HUES64 (cell line): ENCODE measurements around the gene RSBN1.
"Not testable (repeated sequence)": the region's sequence is repeated elsewhere in the genome, so short reads cannot be mapped to it uniquely, and the experiment has no call there.

Experiments used
- H3K27ac ChIP-seq: 2 replicates; pipeline ENCODE4 v1.7.0; 2013; ENCODE audit warnings: low read depth, low read length, inconsistent platforms
- H3K27me3 ChIP-seq: 2 replicates; pipeline ENCODE4 v1.6.1; 2013; ENCODE audit warnings: mild to moderate bottlenecking, low read length; ENCODE audit not compliant: insufficient read depth
- H3K36me3 ChIP-seq: 2 replicates; pipeline ENCODE4 v1.6.1; 2013; ENCODE audit warnings: mild to moderate bottlenecking, low read length; ENCODE audit not compliant: insufficient read depth
- H3K4me1 ChIP-seq: 2 replicates; pipeline ENCODE4 v1.6.1; 2013; ENCODE audit warnings: mild to moderate bottlenecking, low read length, moderate library complexity; ENCODE audit not compliant: insufficient read depth
- H3K4me3 ChIP-seq: 2 replicates; pipeline ENCODE4 v1.5.1; 2013; ENCODE audit warnings: mild to moderate bottlenecking, low read length, moderate library complexity
- H3K9ac ChIP-seq: 2 replicates; pipeline ENCODE4 v1.6.1; 2013; ENCODE audit warnings: mild to moderate bottlenecking, low read depth, low read length
- H3K9me3 ChIP-seq: 2 replicates; pipeline ENCODE4 v1.6.1; 2013; ENCODE audit warnings: low read depth, low read length; ENCODE audit not compliant: insufficient read depth
- WGBS: fragments of 150-250, 120-280 bp; methylation state at CpG from one replicate; pipeline ENCODE4 v1.1.7; 2013; ENCODE audit warnings: missing lambda C conversion rate; 5-methylcytosine and 5-hydroxymethylcytosine counted together

RSBN1 gene

GRCh38 chr1:113758631-113759332, 53.5 kb downstream of the RSBN1 start:
- Histone ChIP-seq H3K4me3 (peak overlapping the region; percentile 73), H3K9me3 (no peaks in the 10 kb centered on the region), H3K4me1 (peaks cover 22% of the 10 kb centered on the region), H3K36me3 (peaks cover 29% of the 10 kb centered on the region), H3K27ac (peak overlapping the region; percentile 94), H3K27me3 (no peaks in the 10 kb centered on the region), H3K9ac (peak overlapping the region; percentile 86)
- under 1% methylated on average over 55 of the region's 55 CpGs for WGBS

- Histone ChIP-seq H3K27me3 (no peaks in the 10 kb centered on the region), H3K9me3 (no peaks in the 10 kb centered on the region), H3K27ac (no peak overlapping the region), H3K36me3 (peaks cover 41% of the 10 kb centered on the region), H3K4me1 (peaks cover 22% of the 10 kb centered on the region), H3K9ac (no peak overlapping the region), H3K4me3 (no peak overlapping the region)
- WGBS: 92% methylated on average over 1 of the region's 1 CpG
Observed at GRCh38 chr1:113756461-113756860, 55.8 kb downstream of the RSBN1 start.

GRCh38 chr1:113753333-113753732, 58.9 kb downstream of the RSBN1 start:
- not testable (repeated sequence) for H3K4me3 ChIP-seq, H3K9ac ChIP-seq, H3K27me3 ChIP-seq, H3K9me3 ChIP-seq, H3K27ac ChIP-seq
- WGBS: 93% methylated on average over 6 of the region's 6 CpGs
- Histone ChIP-seq H3K4me1 (peaks cover 11% of the 10 kb centered on the region; the same call in 1 of the 2 replicates), H3K36me3 (peaks cover 64% of the 10 kb centered on the region)

- Histone ChIP-seq H3K4me1 (peaks cover 5% of the 10 kb centered on the region; the same call in 1 of the 2 replicates), H3K9ac (no peak overlapping the region), H3K9me3 (no peaks in the 10 kb centered on the region), H3K27me3 (no peaks in the 10 kb centered on the region), H3K36me3 (peaks cover 72% of the 10 kb centered on the region), H3K27ac (no peak overlapping the region), H3K4me3 (no peak overlapping the region)
- 83% methylated on average over 1 of the region's 1 CpG for WGBS
Observed at GRCh38 chr1:113751516-113751915, 60.8 kb downstream of the RSBN1 start.

GRCh38 chr1:113751114-113751513, 61.2 kb downstream of the RSBN1 start:
- peaks cover 72% of the 10 kb centered on the region for H3K36me3 ChIP-seq
- H3K27me3 ChIP-seq: no peaks in the 10 kb centered on the region
- no peak overlapping the region for H3K9ac ChIP-seq
- H3K4me3 ChIP-seq: no peak overlapping the region
- H3K9me3 ChIP-seq: peaks cover 3% of the 10 kb centered on the region; the same call in 1 of the 2 replicates
- H3K4me1 ChIP-seq: peaks cover 2% of the 10 kb centered on the region; the same call in 1 of the 2 replicates
- H3K27ac ChIP-seq: no peak overlapping the region

- H3K4me3 ChIP-seq: no peak overlapping the region
- H3K27ac ChIP-seq: no peak overlapping the region
- WGBS: 99% methylated on average over 3 of the region's 3 CpGs
- H3K27me3 ChIP-seq: no peaks in the 10 kb centered on the region
- H3K36me3 ChIP-seq: peaks cover 63% of the 10 kb centered on the region
- peaks cover 6% of the 10 kb centered on the region; the same call in 1 of the 2 replicates for H3K9me3 ChIP-seq
- no peaks in the 10 kb centered on the region for H3K4me1 ChIP-seq
- no peak overlapping the region for H3K9ac ChIP-seq
Observed at GRCh38 chr1:113749402-113749801, 62.9 kb downstream of the RSBN1 start.

GRCh38 chr1:113747376-113747775, 64.9 kb downstream of the RSBN1 start:
- WGBS: 85% methylated on average over 1 of the region's 1 CpG
- H3K27ac ChIP-seq: no peak overlapping the region
- peaks cover 52% of the 10 kb centered on the region for H3K36me3 ChIP-seq

GRCh38 chr1:113745425-113745824, 66.9 kb downstream of the RSBN1 start:
- no peak overlapping the region for H3K27ac ChIP-seq
- peaks cover 6% of the 10 kb centered on the region; the same call in 1 of the 2 replicates for H3K9me3 ChIP-seq
- WGBS: 62% methylated on average over 3 of the region's 3 CpGs
- H3K9ac ChIP-seq: no peak overlapping the region
- H3K27me3 ChIP-seq: no peaks in the 10 kb centered on the region
- peaks cover 42% of the 10 kb centered on the region for H3K36me3 ChIP-seq
- H3K4me3 ChIP-seq: no peak overlapping the region
- no peaks in the 10 kb centered on the region for H3K4me1 ChIP-seq

More at GRCh38 chr1:113747376-113747775, 64.9 kb downstream of the RSBN1 start:
- no peaks in the 10 kb centered on the region for H3K27me3 ChIP-seq
- H3K9me3 ChIP-seq: peaks cover 6% of the 10 kb centered on the region; the same call in 1 of the 2 replicates
- no peak overlapping the region for H3K4me3 ChIP-seq
- H3K4me1 ChIP-seq: no peaks in the 10 kb centered on the region
- no peak overlapping the region for H3K9ac ChIP-seq

- WGBS: 100% methylated on average over 1 of the region's 1 CpG
- Histone ChIP-seq H3K27me3 (no peaks in the 10 kb centered on the region), H3K27ac (no peak overlapping the region), H3K4me1 (no peaks in the 10 kb centered on the region), H3K36me3 (peaks cover 42% of the 10 kb centered on the region), H3K9me3 (peaks cover 6% of the 10 kb centered on the region; the same call in 1 of the 2 replicates), H3K9ac (no peak overlapping the region), H3K4me3 (no peak overlapping the region)
Observed at GRCh38 chr1:113744114-113744513, 68.2 kb downstream of the RSBN1 start.

GRCh38 chr1:113742515-113742914, 69.8 kb downstream of the RSBN1 start:
- WGBS: 96% methylated on average over 5 of the region's 5 CpGs
- no peaks in the 10 kb centered on the region for H3K4me1 ChIP-seq
- no peaks in the 10 kb centered on the region for H3K27me3 ChIP-seq
- peaks cover 45% of the 10 kb centered on the region for H3K36me3 ChIP-seq
- H3K9ac ChIP-seq: no peak overlapping the region
- no peak overlapping the region for H3K4me3 ChIP-seq
- no peak overlapping the region for H3K27ac ChIP-seq
- H3K9me3 ChIP-seq: peaks cover 6% of the 10 kb centered on the region; the same call in 1 of the 2 replicates

- Histone ChIP-seq H3K27ac (no peak overlapping the region), H3K4me1 (no peaks in the 10 kb centered on the region), H3K9ac (no peak overlapping the region), H3K36me3 (peaks cover 69% of the 10 kb centered on the region), H3K4me3 (no peak overlapping the region), H3K9me3 (no peaks in the 10 kb centered on the region), H3K27me3 (no peaks in the 10 kb centered on the region)
- WGBS: 96% methylated on average over 1 of the region's 2 CpGs
Observed at GRCh38 chr1:113734357-113735055, 77.8 kb downstream of the RSBN1 start.
